HCT116 (cell line): ENCODE data around the gene SLC22A23. TPM values are rescaled to one million over a fixed set of nuclear protein-coding genes. Genes with fewer than 3 reads are reported as not detected.

ENCODE experiments used
- ATAC-seq: fragments of 200-7000 bp; cut with Tn5 transposase; 2 replicates; pipeline ENCODE4 v1.9.1; 2020; ENCODE audit warnings: mild to moderate bottlenecking, moderate library complexity
- BruUV-seq: library from RNA; stranded (reverse); fragments of 400-500 nt; replicated peaks from 2 replicates; lab custom pipeline; 2021; lab: Mats Ljungman, UMichigan
- CTCF ChIA-PET: fragments of 300-600 bp; sonication (Branson Sonifier 250); formaldehyde crosslinking; loops from one replicate; lab custom pipeline; 2021; ENCODE audit warnings: antibody characterized with exemption; lab: Charles Lee
- POLR2A ChIA-PET: fragments of 300-600, 350-600 bp; sonication (Branson Sonifier 250); formaldehyde crosslinking; loops from one replicate; lab custom pipeline; 2021; ENCODE audit warnings: antibody characterized with exemption; lab: Charles Lee
- RAD21 ChIA-PET, 2 experiments: fragments of 300-600 bp; sonication (Branson Sonifier 250); formaldehyde crosslinking; loops; one replicate each; lab custom pipeline; 2023; ENCODE audit warnings: low total read pairs in 2 of 2; ENCODE audit not compliant: uncharacterized antibody in 2 of 2, unreplicated experiment in 2 of 2, low non-redundant PET in 1 of 2; lab: Charles Lee
- DNase-seq: peaks from one replicate; pipeline ENCODE4 v3.0.0-alpha.2; 2010; ENCODE audit warnings: low read depth, low spot score
- H2AFZ ChIP-seq: fragments of 200-600 bp; shearing (Covaris generic), sonication (generic); 2 replicates; pipeline ENCODE4 v1.6.1; 2017; ENCODE audit warnings: low read depth, mixed run types, mixed read lengths, antibody characterized with exemption, low read length; ENCODE audit not compliant: poor library complexity, severe bottlenecking
- H3K27ac ChIP-seq: 2 replicates; pipeline ENCODE4 v1.5.1; 2012; ENCODE audit warnings: low read depth, low read length
- H3K27me3 ChIP-seq: fragments of 200-600 bp; sonication (generic); 2 replicates; pipeline ENCODE4 v1.6.1; 2016; ENCODE audit warnings: mixed run types, low read length, mixed read lengths; ENCODE audit not compliant: insufficient read depth
- H3K36me3 ChIP-seq, 2 experiments: fragments of 200-500 bp in 1 of 2; fragments of 200-600 bp in 1 of 2; sonication (Bioruptor generic) in 1 of 2; sonication (generic) in 1 of 2; 2 replicates each; pipeline versions ENCODE4 v1.5.1 to v1.6.1; 2014 to 2016; ENCODE audit warnings: low read length in 2 of 2, inconsistent platforms in 1 of 2, mixed read lengths in 1 of 2, mixed run types in 1 of 2; ENCODE audit not compliant: insufficient read depth in 2 of 2, control insufficient read depth in 1 of 2
- H3K4me1 ChIP-seq, 2 experiments: fragments of 200-600 bp in 1 of 2; sonication (generic) in 1 of 2; 2 replicates each; pipeline versions ENCODE4 v1.5.1 to v1.6.1; 2012 to 2017; ENCODE audit warnings: low read length in 2 of 2, inconsistent platforms in 1 of 2, mild to moderate bottlenecking in 1 of 2, mixed read lengths in 1 of 2, mixed run types in 1 of 2, moderate library complexity in 1 of 2; ENCODE audit not compliant: insufficient read depth in 2 of 2, control insufficient read depth in 1 of 2
- H3K4me2 ChIP-seq: fragments of 200-600 bp; sonication (generic); 2 replicates; pipeline ENCODE4 v1.6.1; 2017; ENCODE audit warnings: mixed run types, low read length, mixed read lengths
- H3K4me3 ChIP-seq, 2 experiments: fragments of 200-600 bp in 1 of 2; sonication (generic) in 1 of 2; replicated peaks in 1 of 2; 2 replicates each; pipeline ENCODE4 v1.5.1; 2011 to 2016; ENCODE audit warnings: low read length in 2 of 2, control low read depth in 1 of 2, low read depth in 1 of 2, mild to moderate bottlenecking in 1 of 2, mixed read lengths in 1 of 2, mixed run types in 1 of 2
- H3K79me2 ChIP-seq: fragments of 200-600 bp; sonication (generic); 2 replicates; pipeline ENCODE4 v1.6.1; 2017; ENCODE audit warnings: mild to moderate bottlenecking, mixed run types, low read length, moderate library complexity, mixed read lengths; ENCODE audit not compliant: insufficient read depth
- H3K9ac ChIP-seq: fragments of 200-600 bp; sonication (generic); 2 replicates; pipeline ENCODE4 v1.6.1; 2016; ENCODE audit warnings: low read length, mixed read lengths
- H3K9me2 ChIP-seq: fragments of 200-600 bp; sonication (generic), shearing (Covaris generic); 2 replicates; pipeline ENCODE4 v1.6.1; 2017; ENCODE audit warnings: mixed run types, mild to moderate bottlenecking, moderate library complexity; ENCODE audit not compliant: insufficient read depth
- H3K9me3 ChIP-seq, 2 experiments: fragments of 200-500 bp in 1 of 2; fragments of 200-600 bp in 1 of 2; sonication (Bioruptor generic) in 1 of 2; sonication (generic) in 1 of 2; 2 replicates each; pipeline ENCODE4 v1.6.1; 2014 to 2017; ENCODE audit warnings: low read length in 2 of 2, mixed read lengths in 2 of 2, inconsistent platforms in 1 of 2, low read depth in 1 of 2, mild to moderate bottlenecking in 1 of 2, mixed run types in 1 of 2, moderate library complexity in 1 of 2; ENCODE audit not compliant: control insufficient read depth in 1 of 2, insufficient read depth in 1 of 2
- H4K20me1 ChIP-seq: fragments of 200-600 bp; sonication (generic), shearing (Covaris generic); 2 replicates; pipeline ENCODE4 v1.6.1; 2017; ENCODE audit warnings: mixed run types, mild to moderate bottlenecking, moderate library complexity; ENCODE audit not compliant: insufficient read depth
- CBX3 ChIP-seq: IDR thresholded peaks from 2 replicates; pipeline ENCODE4 v1.6.1; 2012; ENCODE audit warnings: low read depth
- EZH2phosphoT487 ChIP-seq: fragments of 200-600 bp; IDR thresholded peaks from 2 replicates; pipeline ENCODE4 v1.6.1; 2018; ENCODE audit warnings: antibody characterized with exemption, borderline replicate concordance
- POLR2A ChIP-seq: IDR thresholded peaks from 2 replicates; pipeline ENCODE4 v1.7.0; 2011; ENCODE audit warnings: borderline replicate concordance; ENCODE audit not compliant: insufficient read depth, insufficient read length; ENCODE audit errors: extremely low read depth
- REST ChIP-seq: IDR thresholded peaks from 2 replicates; pipeline ENCODE4 v1.6.1; 2012; ENCODE audit warnings: low read depth
- SIN3A ChIP-seq: IDR thresholded peaks from 2 replicates; pipeline ENCODE4 v1.6.1; 2012; ENCODE audit warnings: low read depth
- SRF ChIP-seq: IDR thresholded peaks from 2 replicates; pipeline ENCODE4 v1.6.1; 2012; ENCODE audit warnings: low read depth
- YY1 ChIP-seq: IDR thresholded peaks from 2 replicates; pipeline ENCODE4 v1.6.1; 2011; ENCODE audit warnings: low read length, low read depth, moderate library complexity, mild to moderate bottlenecking; ENCODE audit not compliant: insufficient replicate concordance; ENCODE audit errors: extremely low read depth
- ZFX ChIP-seq: fragments of 450-650 bp; IDR thresholded peaks from 2 replicates; pipeline ENCODE4 v1.6.1; 2017
- ZNF274 ChIP-seq: fragments of 200-500 bp; sonication (Bioruptor generic); IDR thresholded peaks from 2 replicates; pipeline ENCODE4 v1.6.1; 2014; ENCODE audit warnings: mild to moderate bottlenecking, low read depth, low read length, inconsistent platforms
- intact Hi-C: fragments of 100-400 bp; cut with micrococcal nuclease; formaldehyde crosslinking; loops from 2 replicates; pipeline ENCODE4 v1.10.0; 2022
- total RNA-seq: library from RNA; stranded (reverse); gene quantifications from one replicate; pipeline ENCODE4 v1.2.1, GENCODE V29; 2021; ENCODE audit not compliant: unreplicated experiment

SLC22A23 gene
- total RNA-seq, 1 experiment from 2014 or later, result 11.5 TPM

DNA sequence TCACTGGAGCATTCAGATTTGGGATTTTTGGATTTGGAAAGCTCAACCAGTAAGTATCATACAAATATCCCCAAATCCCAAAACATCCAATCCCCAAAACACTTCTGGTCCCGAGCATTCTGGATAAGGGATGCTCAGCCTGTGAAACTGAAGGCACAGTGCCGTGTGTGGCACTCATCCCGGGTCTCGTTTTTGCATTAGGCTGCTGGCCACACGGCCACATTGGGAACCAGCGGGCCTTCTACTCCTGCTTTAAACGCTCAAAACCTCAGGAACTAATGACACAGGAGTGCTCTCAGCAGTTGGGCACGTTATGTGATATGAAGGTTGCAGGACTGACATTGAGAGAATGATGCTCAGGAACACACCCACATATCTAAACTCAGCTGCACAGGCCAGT lies 162.5 kb downstream of the SLC22A23 start:
- Histone ChIP-seq H3K27me3 (no peaks in the 10 kb centered on the region), H3K79me2 (no peaks in the 10 kb centered on the region), H3K9ac (no peak overlapping the region), H3K4me3 (no peak overlapping the region), H3K9me3 (no peaks in the 10 kb centered on the region), H3K27ac (no peak overlapping the region), H3K36me3 (no peaks in the 10 kb centered on the region), H3K9me2 (no peaks in the 10 kb centered on the region), H3K4me2 (no peak overlapping the region), H4K20me1 (no peaks in the 10 kb centered on the region)
- BruUV-seq, result no TSS peak
- intact Hi-C loops, result no loop called here
- RAD21 ChIA-PET, result no interaction called here
- POLR2A ChIA-PET, result no interaction called here
- DNase-seq (no peak), ATAC-seq (no peak)
- TF ChIP-seq CBX3 (no peak), SRF (no peak), POLR2A (no peak), SIN3A (no peak)
- TF ChIP-seq, all 23 proteins: peak for 0
- Histone ChIP-seq H3K4me1 (no peaks in the 10 kb centered on the region), H2AFZ (no peak overlapping the region)
- CTCF ChIA-PET, result no interaction called here

GRCh38 chr6:3293271-3294155 lies 163.3 kb downstream of the SLC22A23 start:
- no peaks in the 10 kb centered on the region for H3K79me2 ChIP-seq
- no peaks in the 10 kb centered on the region for H3K27me3 ChIP-seq
- H3K9me2 ChIP-seq, result no peaks in the 10 kb centered on the region
- no peak for DNase-seq
- BruUV-seq, result no TSS peak
- no peaks in the 10 kb centered on the region for H4K20me1 ChIP-seq
- no peaks in the 10 kb centered on the region for H3K9me3 ChIP-seq
- H3K4me1 ChIP-seq, result no peaks in the 10 kb centered on the region
- H3K27ac ChIP-seq, result no peak overlapping the region
- no peak for ATAC-seq
- H2AFZ ChIP-seq, result no peak overlapping the region
- no peak overlapping the region for H3K4me2 ChIP-seq
- H3K4me3 ChIP-seq, result no peak overlapping the region
- intact Hi-C loops, result no loop called here
- H3K36me3 ChIP-seq, result no peaks in the 10 kb centered on the region
- no peak for TF ChIP-seq REST
- TF ChIP-seq POLR2A, result no peak
- TF ChIP-seq CBX3, result no peak
- no peak for TF ChIP-seq SRF
- TF ChIP-seq EZH2phosphoT487, result no peak
- TF ChIP-seq ZFX, result no peak
- no peak for TF ChIP-seq ZNF274
- TF ChIP-seq YY1, result no peak
- ChIA-PET RAD21 (no interaction called here), POLR2A (no interaction called here), CTCF (no interaction called here)
- no peak overlapping the region for H3K9ac ChIP-seq
